CD4-positive, alpha-beta memory T cell (primary cell): ENCODE data around the gene FAM210A. TPM values are rescaled to one million over a fixed set of nuclear protein-coding genes. Genes with fewer than 3 reads are reported as not detected.

Experiments used
- CTCF ChIA-PET: fragments of 350-600 bp; sonication (Branson Sonifier 250); formaldehyde crosslinking; loops from one replicate; lab custom pipeline; 2021; ENCODE audit warnings: inconsistent platforms; ENCODE audit not compliant: partially characterized antibody; lab: Charles Lee
- POLR2A ChIA-PET: fragments of 350-600 bp; sonication (Branson Sonifier 250); formaldehyde crosslinking; loops from one replicate; lab custom pipeline; 2021; ENCODE audit not compliant: partially characterized antibody; lab: Charles Lee
- DNase-seq, 5 donors: peaks; one replicate each; pipeline versions ENCODE4 v3.0.0 to v3.0.0-alpha.2; 2020 to 2022; ENCODE audit warnings: mixed read lengths in 1 of 5
- H3K27ac ChIP-seq: one replicate; pipeline ENCODE4 v1.7.0; 2013; ENCODE audit warnings: low read depth, low read length
- H3K27me3 ChIP-seq: 2 replicates; pipeline ENCODE4 v1.7.0; 2013; ENCODE audit warnings: mild to moderate bottlenecking, low read length, moderate library complexity; ENCODE audit not compliant: insufficient read depth
- H3K36me3 ChIP-seq: 2 replicates; pipeline ENCODE4 v1.7.0; 2013; ENCODE audit warnings: mild to moderate bottlenecking, low read length, moderate library complexity; ENCODE audit not compliant: insufficient read depth
- H3K4me1 ChIP-seq: 2 replicates; pipeline ENCODE4 v1.7.0; 2013; ENCODE audit warnings: mild to moderate bottlenecking, low read length, moderate library complexity; ENCODE audit not compliant: insufficient read depth
- H3K4me3 ChIP-seq, 2 donors: one replicate each; pipeline ENCODE4 v1.7.0; 2013; ENCODE audit warnings: low read length in 2 of 2, mild to moderate bottlenecking in 1 of 2
- H3K9me3 ChIP-seq, 2 donors: one replicate each; pipeline ENCODE4 v1.7.0; 2013; ENCODE audit warnings: low read length in 2 of 2, control low read depth in 1 of 2; ENCODE audit not compliant: control insufficient read depth in 1 of 2
- H3K27ac Mint-ChIP-seq, 7 donors: one replicate each; pipeline ENCODE4 v1.8.0; 2020 to 2021; ENCODE audit warnings: mixed read lengths in 7 of 7, mild to moderate bottlenecking in 6 of 7, inconsistent platforms in 3 of 7, moderate library complexity in 3 of 7
- H3K27me3 Mint-ChIP-seq, 2 donors: one replicate each; pipeline ENCODE4 v1.8.0; 2020 to 2021; ENCODE audit warnings: mixed read lengths in 2 of 2
- H3K36me3 Mint-ChIP-seq, 2 donors: one replicate each; pipeline ENCODE4 v1.8.0; 2020 to 2021; ENCODE audit warnings: mixed read lengths in 2 of 2, inconsistent platforms in 1 of 2, mild to moderate bottlenecking in 1 of 2
- H3K4me1 Mint-ChIP-seq, 4 donors: one replicate each; pipeline ENCODE4 v1.8.0; 2020 to 2021; ENCODE audit warnings: mixed read lengths in 4 of 4, mild to moderate bottlenecking in 1 of 4
- H3K4me3 Mint-ChIP-seq, 8 donors: one replicate each; pipeline ENCODE4 v1.8.0; 2020 to 2021; ENCODE audit warnings: mixed read lengths in 8 of 8, mild to moderate bottlenecking in 7 of 8, moderate library complexity in 6 of 8, inconsistent platforms in 3 of 8
- H3K9me3 Mint-ChIP-seq, 8 donors: one replicate each; pipeline ENCODE4 v1.8.0; 2020 to 2021; ENCODE audit warnings: mixed read lengths in 8 of 8, mild to moderate bottlenecking in 5 of 8, inconsistent platforms in 3 of 8, moderate library complexity in 1 of 8
- intact Hi-C: fragments of 100-400 bp; cut with micrococcal nuclease; formaldehyde crosslinking; loops from one replicate; pipeline ENCODE4 v1.15.1; 2023
- polyA plus RNA-seq, 2 donors: library from polyadenylated mRNA; unstranded; fragments of 300-500 nt; fragmentation: Illumina TruSeq; gene quantifications; one replicate each; pipeline ENCODE4 v1.2.3, GENCODE V29; 2021
- total RNA-seq, 2 experiments: library from RNA; stranded (reverse); gene quantifications; one replicate each; pipeline ENCODE4 v1.2.3, GENCODE V29; 2021

FAM210A gene
- total and polyA plus RNA-seq, 4 experiments from 2014 or later: 9.4 to 13.7 (median 11.6) TPM

- DNase-seq: no peak
- peaks cover 2% of the 10 kb centered on the region for H3K36me3 ChIP-seq
- POLR2A ChIA-PET: no interaction called here
- Mint-ChIP-seq H3K27me3 (no peaks in the 10 kb centered on the region), H3K9me3 (peaks cover 0 to 2% (median 0%) of the 10 kb centered on the region in 8 donors), H3K4me3 (no peak overlapping the region), H3K36me3 (peaks cover 10 to 14% of the 10 kb centered on the region in 2 donors), H3K4me1 (peaks cover 0 to 3% (median 1%) of the 10 kb centered on the region in 4 donors), H3K27ac (no peak overlapping the region)
- CTCF ChIA-PET: no interaction called here
- no peaks in the 10 kb centered on the region for H3K9me3 ChIP-seq
- no peaks in the 10 kb centered on the region for H3K27me3 ChIP-seq
- H3K4me1 ChIP-seq: no peaks in the 10 kb centered on the region
- no peak overlapping the region for H3K27ac ChIP-seq
- intact Hi-C loops: no loop called here
- H3K4me3 ChIP-seq: no peak overlapping the region
Measured at GRCh38 chr18:13640266-13640860, 86.0 kb downstream of the FAM210A start.

DNA sequence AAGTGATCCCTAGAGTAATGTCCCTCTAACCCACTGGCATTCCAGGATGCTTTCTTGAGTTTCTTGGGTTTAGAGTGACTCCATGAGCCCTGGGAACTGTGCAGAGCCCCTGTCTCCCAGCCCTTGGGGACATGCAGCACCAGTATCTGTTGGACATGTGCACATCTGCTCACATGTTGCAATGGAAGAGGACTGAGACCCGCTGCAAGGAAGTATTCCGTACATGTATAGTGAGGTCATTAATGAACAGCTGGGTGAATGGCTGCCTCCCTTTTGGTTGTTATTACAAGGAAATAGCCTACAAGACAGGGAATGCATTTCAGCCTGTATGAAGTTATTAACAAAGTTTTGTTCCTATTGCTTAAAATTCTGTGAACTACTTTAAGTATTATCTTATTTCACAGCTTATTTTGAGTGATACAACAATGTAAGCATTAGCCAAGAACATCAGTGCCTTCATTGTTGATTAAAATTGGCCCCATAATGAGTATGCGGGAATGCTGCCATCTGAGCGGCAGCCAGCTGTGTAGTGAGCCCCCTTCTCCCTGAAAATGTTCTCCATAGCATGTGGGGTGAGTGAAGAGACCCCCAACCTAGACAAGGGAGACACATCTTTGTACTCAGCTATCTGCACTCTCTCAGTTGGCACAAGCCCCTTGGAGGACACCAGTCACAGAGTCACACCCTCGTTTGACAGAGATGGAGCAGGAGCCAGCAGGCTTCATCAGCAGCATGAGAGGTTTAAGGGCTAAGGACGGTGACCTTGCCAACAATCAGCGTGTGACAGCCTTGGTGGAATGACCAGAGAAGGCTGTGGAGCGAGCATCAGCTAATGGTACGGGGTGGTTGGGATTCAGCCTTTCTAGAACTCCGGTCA is 87.4 kb downstream of the FAM210A start:
- H3K36me3 ChIP-seq: no peaks in the 10 kb centered on the region
- DNase-seq: no peak
- ChIA-PET CTCF (no interaction called here), POLR2A (no interaction called here)
- peaks cover 5 to 7% of the 10 kb centered on the region in 2 donors for H3K36me3 Mint-ChIP-seq
- H3K4me3 ChIP-seq: no peak overlapping the region
- peaks cover 0 to 5% (median 1%) of the 10 kb centered on the region in 4 donors for H3K4me1 Mint-ChIP-seq
- H3K4me3 Mint-ChIP-seq: no peak overlapping the region
- H3K9me3 Mint-ChIP-seq: peaks cover 0 to 2% (median 0%) of the 10 kb centered on the region in 8 donors
- H3K27ac ChIP-seq: no peak overlapping the region
- intact Hi-C loops: no loop called here
- H3K27ac Mint-ChIP-seq: peak overlapping the region in 1 of 7 donors; percentile 15
- H3K9me3 ChIP-seq: no peaks in the 10 kb centered on the region
- no peaks in the 10 kb centered on the region for H3K27me3 ChIP-seq
- H3K27me3 Mint-ChIP-seq: no peaks in the 10 kb centered on the region
- H3K4me1 ChIP-seq: no peaks in the 10 kb centered on the region

DNA sequence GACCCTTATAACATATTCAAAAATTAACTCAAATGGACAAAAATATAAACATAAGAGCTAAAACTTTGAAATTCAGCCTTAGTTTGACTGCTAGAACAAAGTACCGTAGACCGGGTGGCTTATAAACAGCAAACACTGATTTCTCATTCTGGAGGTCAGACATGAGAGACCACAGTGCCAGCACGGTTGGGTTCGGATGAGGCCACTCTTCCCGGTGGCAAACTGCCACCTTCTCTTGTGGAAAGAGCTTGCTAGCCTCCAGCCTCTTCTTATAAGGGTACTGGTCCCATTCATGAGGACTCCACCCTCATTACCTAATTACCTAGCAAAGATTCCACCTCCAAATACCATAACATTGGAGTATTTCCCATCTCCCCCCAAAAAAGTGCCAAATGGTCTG is 91.3 kb downstream of the FAM210A start:
- no peak for DNase-seq
- Mint-ChIP-seq H3K27me3 (no peaks in the 10 kb centered on the region), H3K4me1 (peaks cover 0 to 3% (median 3%) of the 10 kb centered on the region in 4 donors), H3K4me3 (no peak overlapping the region), H3K36me3 (peaks cover 3 to 4% of the 10 kb centered on the region in 2 donors), H3K9me3 (no peaks in the 10 kb centered on the region), H3K27ac (peak overlapping the region in 2 of 7 donors; percentile 11 to 49)
- POLR2A ChIA-PET: no interaction called here
- Histone ChIP-seq H3K27me3 (no peaks in the 10 kb centered on the region), H3K4me3 (no peak overlapping the region), H3K36me3 (no peaks in the 10 kb centered on the region), H3K27ac (no peak overlapping the region), H3K4me1 (no peaks in the 10 kb centered on the region), H3K9me3 (no peaks in the 10 kb centered on the region)
- CTCF ChIA-PET: interaction anchor here (0.6 to 0.7 kb wide), 2 partner anchors 25 to 149 kb away, joined by 3 read pairs; no protein-coding TSS in a partner anchor
- intact Hi-C loops: no loop called here

DNA sequence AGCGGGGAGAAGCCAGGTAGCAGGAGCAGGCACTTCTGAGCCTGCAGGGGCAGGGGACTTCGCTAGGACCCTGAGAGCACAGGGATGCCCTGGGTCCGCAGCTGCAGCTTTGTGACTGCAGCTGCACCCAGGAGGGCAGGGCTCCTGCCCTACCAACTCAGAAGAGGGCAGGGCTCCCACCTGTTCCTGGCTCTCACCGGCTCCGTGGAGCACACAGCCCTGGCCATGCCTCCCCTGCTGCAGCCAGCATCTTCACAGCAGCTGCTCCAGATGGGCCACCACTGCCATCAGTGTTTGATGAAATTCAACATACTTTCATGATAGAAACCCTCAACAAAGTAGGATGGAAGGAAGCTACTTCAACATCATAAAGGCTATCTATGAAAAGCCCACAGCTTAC is 92.7 kb downstream of the FAM210A start:
- POLR2A ChIA-PET: no interaction called here
- Histone ChIP-seq H3K4me3 (no peak overlapping the region), H3K4me1 (no peaks in the 10 kb centered on the region), H3K9me3 (no peaks in the 10 kb centered on the region), H3K36me3 (no peaks in the 10 kb centered on the region), H3K27ac (no peak overlapping the region), H3K27me3 (no peaks in the 10 kb centered on the region)
- Mint-ChIP-seq H3K4me3 (no peak overlapping the region), H3K27ac (no peak overlapping the region), H3K27me3 (no peaks in the 10 kb centered on the region), H3K4me1 (peaks cover under 1 to 8% (median 6%) of the 10 kb centered on the region in 4 donors), H3K36me3 (peaks cover 3 to 4% of the 10 kb centered on the region in 2 donors), H3K9me3 (no peaks in the 10 kb centered on the region)
- no peak for DNase-seq
- CTCF ChIA-PET: interaction anchor here (2.6 to 5.9 kb wide), 2 partner anchors 76 to 418 kb away, joined by 15 to 45 read pairs; no protein-coding TSS in a partner anchor
- intact Hi-C loops: no loop called here

DNA sequence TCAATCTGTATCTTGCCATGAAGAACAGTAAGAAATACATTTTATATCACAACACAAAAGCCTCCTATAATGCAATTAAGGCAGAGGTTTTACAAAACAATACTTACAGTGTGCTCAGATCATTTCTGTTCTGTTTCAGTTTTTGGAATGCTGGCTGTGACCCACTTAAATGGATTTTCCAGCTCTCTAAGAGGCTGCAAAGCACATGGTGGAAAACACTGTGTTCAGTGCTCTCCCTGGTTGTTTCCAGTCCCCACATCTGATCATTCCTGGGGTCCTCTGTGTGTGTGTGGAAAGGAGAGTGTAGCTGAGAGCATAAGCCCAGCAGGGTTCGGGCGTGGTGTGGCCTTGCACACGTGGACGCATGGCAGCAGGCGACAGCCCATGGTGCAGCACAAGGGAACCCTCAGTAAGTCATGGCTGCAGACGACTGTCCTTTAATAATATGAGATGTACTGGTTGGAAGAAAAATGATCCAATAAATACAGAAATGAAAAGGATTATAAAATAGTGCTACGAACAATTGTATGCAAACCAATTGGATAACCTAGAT is 95.6 kb downstream of the FAM210A start:
- Mint-ChIP-seq H3K4me1 (peaks cover 8 to 13% (median 11%) of the 10 kb centered on the region in 4 donors), H3K4me3 (no peak overlapping the region), H3K9me3 (peaks cover 0 to 1% (median 0%) of the 10 kb centered on the region in 8 donors), H3K27ac (peak overlapping the region in 1 of 7 donors; percentile 13), H3K36me3 (peaks cover 7 to 9% of the 10 kb centered on the region in 2 donors), H3K27me3 (no peaks in the 10 kb centered on the region)
- Histone ChIP-seq H3K9me3 (no peaks in the 10 kb centered on the region), H3K27me3 (no peaks in the 10 kb centered on the region), H3K36me3 (no peaks in the 10 kb centered on the region), H3K4me1 (no peaks in the 10 kb centered on the region), H3K27ac (no peak overlapping the region), H3K4me3 (no peak overlapping the region)
- ChIA-PET CTCF (interaction anchor here (5.9 kb wide), 1 partner anchor 415 kb away, joined by 45 read pairs; no protein-coding TSS in a partner anchor), POLR2A (no interaction called here)
- intact Hi-C loops: loop anchor here (1.0 kb wide), 2 partner anchors 72 to 414 kb away; no protein-coding TSS in a partner anchor
- no peak for DNase-seq

- no peaks in the 10 kb centered on the region for H3K27me3 Mint-ChIP-seq
- H3K4me3 ChIP-seq: no peak overlapping the region
- H3K27me3 ChIP-seq: no peaks in the 10 kb centered on the region
- POLR2A ChIA-PET: interaction anchor here (0.6 kb wide), 1 partner anchor 18 kb away, joined by 3 read pairs; no protein-coding TSS in a partner anchor
- H3K4me3 Mint-ChIP-seq: peak overlapping the region in 1 of 8 donors; percentile 16
- H3K36me3 ChIP-seq: no peaks in the 10 kb centered on the region
- H3K9me3 Mint-ChIP-seq: peaks cover 0 to 1% (median 0%) of the 10 kb centered on the region in 8 donors
- intact Hi-C loops: loop anchor here (1.0 kb wide), 2 partner anchors 72 to 414 kb away; no protein-coding TSS in a partner anchor
- H3K4me1 Mint-ChIP-seq: peaks cover 9 to 14% (median 13%) of the 10 kb centered on the region in 4 donors
- CTCF ChIA-PET: interaction anchor here (1.0 to 5.9 kb wide), 8 partner anchors 18 to 416 kb away, joined by 3 to 45 read pairs (median 4); partner anchors contain the start of gene LDLRAD4
- H3K36me3 Mint-ChIP-seq: peaks cover 7 to 8% of the 10 kb centered on the region in 2 donors
- peak in 4 of 5 donors; percentile 44 to 51 (median 46) for DNase-seq
- H3K27ac ChIP-seq: no peak overlapping the region
- no peaks in the 10 kb centered on the region for H3K4me1 ChIP-seq
- H3K9me3 ChIP-seq: no peaks in the 10 kb centered on the region
- H3K27ac Mint-ChIP-seq: peak overlapping the region in 6 of 7 donors; percentile 13 to 76 (median 64)
Measured at GRCh38 chr18:13629841-13630715, 96.3 kb downstream of the FAM210A start.
